SK-N-MC (cell line): ENCODE results near the gene CIROP.
A peak's percentile ranks its signal among the peaks of the same experiment; 100 is the strongest.

ENCODE experiments used
- EZH2 ChIP-seq: fragments of 200-600 bp; sonication (generic); IDR thresholded peaks from one replicate; pipeline ENCODE4 v1.6.1; 2017; ENCODE audit warnings: antibody characterized with exemption
- FOXP2 ChIP-seq: optimal IDR thresholded peaks from 2 replicates; pipeline ENCODE3; 2011; ENCODE audit warnings: mild to moderate bottlenecking, moderate library complexity; ENCODE audit not compliant: insufficient read depth; ENCODE audit errors: extremely low read length, control extremely low read depth
- POLR2AphosphoS5 ChIP-seq: IDR thresholded peaks from 2 replicates; pipeline ENCODE4 v1.6.1; 2012; ENCODE audit warnings: mild to moderate bottlenecking, low read depth, low read length, borderline replicate concordance

DNA sequence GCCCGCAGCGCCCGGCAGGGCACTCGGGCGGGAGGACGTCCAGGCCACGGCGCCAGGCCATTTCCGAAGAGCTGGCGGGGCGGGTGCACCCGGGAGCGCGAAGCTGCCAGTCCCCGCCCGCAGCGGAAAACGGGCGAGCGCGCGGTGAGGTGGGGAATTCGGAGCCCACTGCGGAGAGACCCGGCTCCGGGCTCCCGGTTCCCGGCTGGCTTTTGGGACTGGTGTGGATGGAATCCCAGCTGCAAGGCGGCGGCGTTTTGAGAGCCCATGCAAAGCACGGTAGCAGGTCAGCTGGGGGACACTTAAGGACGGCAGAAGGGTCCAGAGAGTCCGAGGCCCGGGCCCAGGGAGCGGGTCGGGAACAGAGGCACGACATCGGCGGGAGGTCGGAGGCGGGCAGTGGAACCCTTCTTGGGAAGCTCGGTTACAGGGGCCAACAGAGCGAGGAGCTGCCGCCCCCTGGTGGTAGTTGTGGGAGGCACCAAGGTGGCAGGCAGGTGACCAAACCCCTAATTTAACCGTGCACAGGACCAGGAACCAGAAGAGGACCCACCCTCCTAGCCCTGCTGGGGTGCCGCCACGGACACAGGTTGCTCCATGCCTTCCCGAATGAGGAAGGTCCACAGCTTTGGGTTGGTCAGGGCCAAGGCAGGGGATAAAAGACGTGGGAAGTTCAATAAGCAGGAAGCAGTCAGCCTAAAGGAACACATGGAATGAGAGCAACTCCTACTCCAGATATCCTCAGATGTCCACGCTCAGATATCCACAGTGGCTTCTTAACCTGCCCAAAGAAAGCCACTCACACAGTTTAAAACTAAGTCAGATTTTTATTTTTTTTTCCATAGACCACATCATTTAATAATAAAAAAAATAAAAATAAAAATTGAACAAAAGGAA lies 46.8 kb downstream of the CIROP start:
- TF ChIP-seq EZH2 (no peak), POLR2AphosphoS5 (peak; percentile 69), FOXP2 (no peak)
